AG04450 (cell line): ENCODE data around the gene PPM1B. TPM values are rescaled to one million over a fixed set of nuclear protein-coding genes. Genes with fewer than 3 reads are reported as not detected.

Experiments
- CTCF ChIA-PET: fragments of 300-600, 350-600 bp; formaldehyde crosslinking; extraction: SDS; loops from one replicate; lab custom pipeline; 2022; ENCODE audit warnings: antibody characterized with exemption, inconsistent platforms; lab: Charles Lee
- POLR2A ChIA-PET: fragments of 350-600 bp; formaldehyde crosslinking; extraction: SDS; loops from one replicate; lab custom pipeline; 2021; ENCODE audit warnings: antibody characterized with exemption, inconsistent platforms; lab: Yijun Ruan, JAX
- DNase-seq: peaks from one replicate; pipeline ENCODE4 v3.0.0-alpha.2; 2011; ENCODE audit warnings: low read depth, low spot score
- H3K27ac ChIP-seq: one replicate; pipeline ENCODE4 v1.5.1; 2012; ENCODE audit warnings: low read depth, low read length, control low read depth
- H3K27me3 ChIP-seq: one replicate; pipeline ENCODE4 v1.6.0; 2012; ENCODE audit warnings: low read length; ENCODE audit not compliant: control insufficient read depth, insufficient read depth
- H3K4me3 ChIP-seq: 2 replicates; pipeline ENCODE4 v1.5.1; 2011; ENCODE audit warnings: mild to moderate bottlenecking, low read depth, low read length, control low read depth
- H3K9me3 ChIP-seq: 2 replicates; pipeline ENCODE4 v1.5.1; 2012; ENCODE audit warnings: low read length; ENCODE audit not compliant: control insufficient read depth, insufficient read depth
- polyA plus RNA-seq: library from polyadenylated mRNA; depleted of rRNA; stranded (reverse); fragments of >200 nt; gene quantifications from 2 replicates; pipeline ENCODE4 v1.2.3, GENCODE V29; 2011
- TF ChIP-seq, protein P1 (sequence below): IDR thresholded peaks from 2 replicates; pipeline ENCODE4 v1.5.1; 2011; ENCODE audit warnings: low read depth, low read length, control low read depth, inconsistent platforms

The PPM1B gene
- polyA plus RNA-seq, 1 experiment: 29.1 TPM

DNA sequence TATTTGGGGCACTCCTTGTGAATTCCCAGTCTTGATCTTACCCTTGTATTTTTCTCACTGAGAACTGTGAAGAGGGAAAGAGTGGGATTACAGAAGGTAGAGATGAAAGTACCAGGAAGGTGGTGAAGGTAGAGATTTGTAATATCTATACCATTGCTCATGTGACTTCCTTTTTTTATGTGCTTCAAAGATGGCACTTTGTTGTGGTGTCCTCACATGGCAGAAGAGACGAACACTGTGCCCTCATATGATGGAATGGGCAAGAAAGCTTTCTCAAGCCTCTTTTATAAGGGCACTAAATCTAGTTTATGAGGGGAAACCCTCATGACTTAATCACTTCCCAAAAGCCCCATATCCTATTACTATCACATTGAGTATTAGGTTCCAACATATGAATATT lies 28.9 kb upstream of the PPM1B start:
- ChIA-PET CTCF (interaction anchor here (0.6 kb wide), 1 partner anchor 73 kb away, joined by 3 read pairs; no protein-coding TSS in a partner anchor), POLR2A (no interaction called here)
- Histone ChIP-seq H3K9me3 (no peaks in the 10 kb centered on the region), H3K27ac (no peak overlapping the region), H3K4me3 (no peak overlapping the region), H3K27me3 (no peaks in the 10 kb centered on the region)
- DNase-seq: no peak
- TF ChIP-seq, protein P1, sequence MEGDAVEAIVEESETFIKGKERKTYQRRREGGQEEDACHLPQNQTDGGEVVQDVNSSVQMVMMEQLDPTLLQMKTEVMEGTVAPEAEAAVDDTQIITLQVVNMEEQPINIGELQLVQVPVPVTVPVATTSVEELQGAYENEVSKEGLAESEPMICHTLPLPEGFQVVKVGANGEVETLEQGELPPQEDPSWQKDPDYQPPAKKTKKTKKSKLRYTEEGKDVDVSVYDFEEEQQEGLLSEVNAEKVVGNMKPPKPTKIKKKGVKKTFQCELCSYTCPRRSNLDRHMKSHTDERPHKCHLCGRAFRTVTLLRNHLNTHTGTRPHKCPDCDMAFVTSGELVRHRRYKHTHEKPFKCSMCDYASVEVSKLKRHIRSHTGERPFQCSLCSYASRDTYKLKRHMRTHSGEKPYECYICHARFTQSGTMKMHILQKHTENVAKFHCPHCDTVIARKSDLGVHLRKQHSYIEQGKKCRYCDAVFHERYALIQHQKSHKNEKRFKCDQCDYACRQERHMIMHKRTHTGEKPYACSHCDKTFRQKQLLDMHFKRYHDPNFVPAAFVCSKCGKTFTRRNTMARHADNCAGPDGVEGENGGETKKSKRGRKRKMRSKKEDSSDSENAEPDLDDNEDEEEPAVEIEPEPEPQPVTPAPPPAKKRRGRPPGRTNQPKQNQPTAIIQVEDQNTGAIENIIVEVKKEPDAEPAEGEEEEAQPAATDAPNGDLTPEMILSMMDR: no peak

DNA sequence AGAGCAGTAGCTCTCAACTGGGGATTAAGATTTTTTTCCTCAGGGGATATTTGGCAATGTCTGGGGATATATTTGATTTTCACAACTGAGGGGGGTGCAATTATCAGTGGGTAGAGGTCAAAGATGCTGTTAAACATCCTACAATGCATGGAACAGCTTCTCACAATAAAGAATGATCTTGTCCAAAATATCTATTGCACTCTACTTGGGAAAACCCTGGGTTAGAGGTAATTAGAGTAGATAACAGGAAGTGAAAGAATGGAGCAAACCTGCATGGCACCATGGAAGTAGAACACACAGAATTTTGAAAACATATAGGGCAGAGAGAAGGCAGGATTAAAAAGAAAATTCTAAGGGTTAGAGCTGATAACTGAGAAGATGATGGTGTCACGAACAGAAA lies 26.4 kb upstream of the PPM1B start:
- CTCF ChIA-PET: no interaction called here
- no peaks in the 10 kb centered on the region for H3K9me3 ChIP-seq

DNA sequence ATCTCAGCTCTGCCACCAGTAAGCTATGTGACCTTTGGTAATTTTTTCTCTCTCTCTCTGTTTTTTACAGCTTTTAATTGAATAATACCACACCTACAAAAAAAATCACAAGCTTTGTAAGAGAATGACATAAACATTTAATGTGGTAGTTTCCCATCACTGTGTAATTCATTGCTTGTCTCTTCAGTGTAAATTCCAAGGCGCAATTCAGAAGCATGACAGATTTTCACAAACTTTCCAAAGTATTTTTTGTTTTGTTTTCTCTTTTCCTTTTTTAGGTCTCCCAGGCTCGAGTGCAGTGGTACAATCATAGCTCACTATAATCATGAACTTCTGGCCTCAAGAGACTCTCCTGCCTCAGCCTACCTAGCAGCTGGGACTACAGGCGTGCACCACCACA lies 25.0 kb upstream of the PPM1B start:
- POLR2A ChIA-PET: no interaction called here
- TF ChIP-seq, protein P1: no peak
- DNase-seq: no peak
- H3K27me3 ChIP-seq: no peaks in the 10 kb centered on the region
- no peak overlapping the region for H3K4me3 ChIP-seq
- H3K9me3 ChIP-seq: no peaks in the 10 kb centered on the region
- CTCF ChIA-PET: interaction anchor here (0.6 to 1.7 kb wide), 2 partner anchors 25 to 57 kb away, joined by 3 to 4 read pairs; no protein-coding TSS in a partner anchor
- no peak overlapping the region for H3K27ac ChIP-seq

More for the DNA sequence above, 26.4 kb upstream of the PPM1B start:
- POLR2A ChIA-PET: no interaction called here
- Histone ChIP-seq H3K4me3 (no peak overlapping the region), H3K27ac (no peak overlapping the region), H3K27me3 (no peaks in the 10 kb centered on the region)
- no peak for DNase-seq
- TF ChIP-seq, protein P1: no peak

DNA sequence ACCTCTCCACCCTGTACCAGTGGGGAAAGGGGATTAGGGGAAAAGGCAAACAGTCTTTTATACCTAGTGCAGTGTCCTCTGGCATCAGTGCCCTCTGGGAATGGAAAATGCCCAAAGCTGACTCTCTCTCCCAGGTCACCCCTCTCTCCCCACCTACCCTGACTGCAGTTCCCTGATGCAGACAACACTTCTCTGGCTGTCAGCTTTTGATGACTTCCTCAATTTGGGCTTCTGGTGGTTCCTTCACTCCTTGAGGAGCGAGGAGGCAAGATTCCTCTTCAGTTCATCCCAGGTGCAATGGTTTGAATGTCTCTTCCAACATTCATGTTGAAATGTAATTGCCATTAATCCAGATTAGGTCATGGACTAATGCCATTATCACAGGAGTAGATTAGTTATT lies 19.7 kb upstream of the PPM1B start:
- POLR2A ChIA-PET: no interaction called here
- Histone ChIP-seq H3K9me3 (no peaks in the 10 kb centered on the region), H3K27ac (no peak overlapping the region), H3K4me3 (no peak overlapping the region), H3K27me3 (no peaks in the 10 kb centered on the region)
- CTCF ChIA-PET: no interaction called here
- DNase-seq: no peak
- TF ChIP-seq, protein P1: no peak

DNA sequence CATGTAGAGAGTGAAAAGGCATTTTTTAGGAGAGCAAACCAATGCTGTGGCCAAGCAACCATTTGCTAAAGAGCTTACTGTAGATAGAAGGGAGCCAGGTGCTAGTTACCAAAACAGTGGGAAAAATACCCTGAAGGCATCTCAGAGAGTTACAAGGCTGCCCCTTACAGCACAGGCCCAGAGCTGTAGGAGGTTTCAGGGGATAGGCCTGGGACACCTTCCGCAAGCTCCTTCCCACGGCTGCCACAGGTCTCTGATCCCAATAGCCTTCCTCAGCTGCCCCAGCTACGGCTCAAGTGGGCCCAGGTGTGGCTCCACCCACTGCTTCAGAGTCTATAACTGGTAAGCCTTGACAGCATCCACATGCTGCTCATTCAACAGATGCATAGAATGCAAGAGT lies 18.2 kb upstream of the PPM1B start:
- ChIA-PET POLR2A (interaction anchor here (0.6 kb wide), 1 partner anchor 152 kb away, joined by 4 read pairs; no protein-coding TSS in a partner anchor), CTCF (no interaction called here)
- no peaks in the 10 kb centered on the region for H3K27me3 ChIP-seq
- no peak for DNase-seq
- H3K27ac ChIP-seq: no peak overlapping the region
- TF ChIP-seq, protein P1: no peak
- no peak overlapping the region for H3K4me3 ChIP-seq
- no peaks in the 10 kb centered on the region for H3K9me3 ChIP-seq
